GM12878 (cell line): ENCODE measurements around the gene FGD5.

Experiments
- CEBPB ChIP-seq, 2 experiments: fragments of 150-350 bp in 1 of 2; IDR thresholded peaks; 2 replicates each; pipeline ENCODE4 v1.6.1; 2012 to 2014; ENCODE audit warnings: low read depth in 2 of 2, low read length in 2 of 2, borderline replicate concordance in 1 of 2, inconsistent platforms in 1 of 2
- CREB1 ChIP-seq: IDR thresholded peaks from 2 replicates; pipeline ENCODE4 v1.6.1; 2012; ENCODE audit warnings: low read depth, mild to moderate bottlenecking, inconsistent platforms
- EZH2 ChIP-seq: IDR thresholded peaks from 2 replicates; pipeline ENCODE4 v1.6.1; 2012; ENCODE audit warnings: low read depth, mild to moderate bottlenecking, control low read depth, inconsistent platforms, low read length, borderline replicate concordance; ENCODE audit not compliant: control insufficient read depth
- NRF1 ChIP-seq: conservative IDR thresholded peaks from 2 replicates; pipeline ENCODE4 v1.6.1; 2011; ENCODE audit warnings: mild to moderate bottlenecking, low read depth, low read length, improper control_type of control experiment
- SREBF1 ChIP-seq: IDR thresholded peaks from 2 replicates; pipeline ENCODE4 v1.6.1; 2012; ENCODE audit warnings: mild to moderate bottlenecking, low read length
- TBL1XR1 ChIP-seq: IDR thresholded peaks from 2 replicates; pipeline ENCODE4 v1.6.1; 2012; ENCODE audit warnings: low read depth, low read length, improper control_type of control experiment
- TF ChIP-seq, protein P1 (sequence below): IDR thresholded peaks from 2 replicates; pipeline ENCODE4 v1.6.1; 2011; ENCODE audit warnings: low read depth, low read length, improper control_type of control experiment, borderline replicate concordance
- TF ChIP-seq, protein P2 (sequence below), 3 experiments: IDR thresholded peaks in 2 of 3; conservative IDR thresholded peaks in 1 of 3; 2 replicates each; pipeline ENCODE4 v1.5.1; 2011; ENCODE audit warnings: low read depth in 3 of 3, low read length in 3 of 3, mild to moderate bottlenecking in 3 of 3, control low read depth in 2 of 3, moderate library complexity in 2 of 3, inconsistent platforms in 1 of 3, mixed read lengths in 1 of 3; ENCODE audit not compliant: control insufficient read depth in 2 of 3, insufficient read depth in 1 of 3; ENCODE audit errors: extremely low read depth in 1 of 3
- TF ChIP-seq, protein P3 (sequence below): IDR thresholded peaks from 2 replicates; pipeline ENCODE4 v1.6.1; 2012; ENCODE audit warnings: low read depth, low read length, improper control_type of control experiment

DNA sequence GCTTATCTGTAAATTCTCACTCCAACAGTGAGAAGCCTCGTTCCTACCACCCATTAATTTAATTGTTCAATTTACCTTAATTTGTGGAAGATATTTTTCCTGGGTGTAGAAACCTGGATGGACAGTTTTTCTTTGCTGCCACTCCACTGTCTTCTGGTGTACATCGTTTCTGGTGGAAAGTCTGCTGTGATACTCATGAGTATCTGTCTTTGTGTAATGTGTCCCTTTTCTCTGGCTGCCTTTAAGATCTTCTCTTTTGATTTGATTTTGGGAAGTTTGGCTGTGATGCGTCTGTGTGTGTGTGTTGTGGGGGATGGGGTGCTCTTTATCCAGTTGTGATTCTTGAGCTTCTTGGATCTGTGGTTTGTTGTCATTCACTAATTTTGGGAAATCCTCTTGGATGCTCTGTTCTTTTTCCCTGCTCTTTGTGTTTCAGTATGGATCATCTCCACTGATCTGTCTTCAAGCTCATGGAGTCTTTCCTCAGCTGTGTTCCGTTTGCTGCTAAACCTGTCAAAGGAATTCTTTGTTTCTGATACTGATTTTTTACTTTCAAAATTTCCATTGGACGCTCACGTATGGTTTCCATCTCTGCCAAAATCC is 86.4 kb downstream of the FGD5 start:
- no peak for TF ChIP-seq SREBF1
- TF ChIP-seq, protein P1, sequence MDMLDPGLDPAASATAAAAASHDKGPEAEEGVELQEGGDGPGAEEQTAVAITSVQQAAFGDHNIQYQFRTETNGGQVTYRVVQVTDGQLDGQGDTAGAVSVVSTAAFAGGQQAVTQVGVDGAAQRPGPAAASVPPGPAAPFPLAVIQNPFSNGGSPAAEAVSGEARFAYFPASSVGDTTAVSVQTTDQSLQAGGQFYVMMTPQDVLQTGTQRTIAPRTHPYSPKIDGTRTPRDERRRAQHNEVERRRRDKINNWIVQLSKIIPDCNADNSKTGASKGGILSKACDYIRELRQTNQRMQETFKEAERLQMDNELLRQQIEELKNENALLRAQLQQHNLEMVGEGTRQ: no peak
- TF ChIP-seq, protein P2, sequence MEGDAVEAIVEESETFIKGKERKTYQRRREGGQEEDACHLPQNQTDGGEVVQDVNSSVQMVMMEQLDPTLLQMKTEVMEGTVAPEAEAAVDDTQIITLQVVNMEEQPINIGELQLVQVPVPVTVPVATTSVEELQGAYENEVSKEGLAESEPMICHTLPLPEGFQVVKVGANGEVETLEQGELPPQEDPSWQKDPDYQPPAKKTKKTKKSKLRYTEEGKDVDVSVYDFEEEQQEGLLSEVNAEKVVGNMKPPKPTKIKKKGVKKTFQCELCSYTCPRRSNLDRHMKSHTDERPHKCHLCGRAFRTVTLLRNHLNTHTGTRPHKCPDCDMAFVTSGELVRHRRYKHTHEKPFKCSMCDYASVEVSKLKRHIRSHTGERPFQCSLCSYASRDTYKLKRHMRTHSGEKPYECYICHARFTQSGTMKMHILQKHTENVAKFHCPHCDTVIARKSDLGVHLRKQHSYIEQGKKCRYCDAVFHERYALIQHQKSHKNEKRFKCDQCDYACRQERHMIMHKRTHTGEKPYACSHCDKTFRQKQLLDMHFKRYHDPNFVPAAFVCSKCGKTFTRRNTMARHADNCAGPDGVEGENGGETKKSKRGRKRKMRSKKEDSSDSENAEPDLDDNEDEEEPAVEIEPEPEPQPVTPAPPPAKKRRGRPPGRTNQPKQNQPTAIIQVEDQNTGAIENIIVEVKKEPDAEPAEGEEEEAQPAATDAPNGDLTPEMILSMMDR (IDR thresholded peaks at IDR 0.05 in 2 of 3, conservative IDR thresholded peaks at IDR 0.05 in 1 of 3; ENCODE audit: control insufficient read depth in 2 of 3, extremely low read depth in 1 of 3, insufficient read depth in 1 of 3, low read depth in 3 of 3, low read length in 3 of 3): no peak
- TF ChIP-seq, protein P3, sequence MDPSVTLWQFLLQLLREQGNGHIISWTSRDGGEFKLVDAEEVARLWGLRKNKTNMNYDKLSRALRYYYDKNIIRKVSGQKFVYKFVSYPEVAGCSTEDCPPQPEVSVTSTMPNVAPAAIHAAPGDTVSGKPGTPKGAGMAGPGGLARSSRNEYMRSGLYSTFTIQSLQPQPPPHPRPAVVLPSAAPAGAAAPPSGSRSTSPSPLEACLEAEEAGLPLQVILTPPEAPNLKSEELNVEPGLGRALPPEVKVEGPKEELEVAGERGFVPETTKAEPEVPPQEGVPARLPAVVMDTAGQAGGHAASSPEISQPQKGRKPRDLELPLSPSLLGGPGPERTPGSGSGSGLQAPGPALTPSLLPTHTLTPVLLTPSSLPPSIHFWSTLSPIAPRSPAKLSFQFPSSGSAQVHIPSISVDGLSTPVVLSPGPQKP: no peak
- TF ChIP-seq TBL1XR1: no peak
- no peak for TF ChIP-seq CEBPB (IDR thresholded peaks at IDR 0.05; ENCODE audit: borderline replicate concordance in 1 of 2, low read depth in 2 of 2, low read length in 2 of 2)
- no peak for TF ChIP-seq CREB1
- TF ChIP-seq NRF1: no peak
- TF ChIP-seq EZH2: no peak
